COR-L47 (cell line): ENCODE data around the gene ABCA3.

ENCODE experiments used
- DNase-seq: peaks from one replicate; lab custom pipeline; 2025; lab: John Stamatoyannopoulos, UW

Gene ABCA3

DNA sequence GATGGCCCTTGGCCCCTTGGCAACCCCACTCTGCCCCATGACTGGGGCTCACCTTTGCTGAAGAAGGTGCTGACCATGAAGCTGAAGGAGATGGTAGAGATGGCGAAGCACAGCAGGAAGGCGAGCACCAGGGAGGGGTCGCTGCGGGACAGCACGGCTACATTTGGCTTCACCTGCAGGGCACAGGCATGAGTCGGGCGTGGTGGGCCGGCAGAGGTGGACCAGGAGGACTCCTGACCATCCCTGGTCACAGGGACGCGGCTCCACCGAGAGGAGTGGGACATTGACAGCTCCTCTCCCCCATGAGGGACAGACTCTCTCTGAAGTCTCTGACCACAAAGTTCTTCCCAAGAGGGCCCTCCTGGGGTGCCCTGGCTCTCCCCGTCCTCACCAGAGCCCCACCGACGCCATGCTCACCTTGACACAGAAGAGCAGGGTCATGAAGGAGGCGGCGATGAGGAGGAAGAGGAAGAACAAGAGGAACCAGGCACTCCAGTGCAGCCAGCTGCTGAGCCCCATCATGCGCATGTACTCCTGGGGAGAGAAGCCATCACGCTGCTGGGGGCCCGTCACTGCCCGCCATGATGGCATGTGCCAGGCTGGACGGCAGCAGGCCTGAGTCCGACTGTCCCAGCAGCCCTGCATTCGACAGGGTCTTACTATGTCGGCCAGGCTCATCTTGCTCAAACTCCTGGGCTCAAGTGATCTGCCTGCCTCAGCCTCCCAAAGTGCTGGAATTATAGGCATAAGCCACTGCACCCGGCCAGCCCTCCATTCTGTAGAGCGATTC is 23.1 kb downstream of the ABCA3 start:
- no peak for DNase-seq

DNA sequence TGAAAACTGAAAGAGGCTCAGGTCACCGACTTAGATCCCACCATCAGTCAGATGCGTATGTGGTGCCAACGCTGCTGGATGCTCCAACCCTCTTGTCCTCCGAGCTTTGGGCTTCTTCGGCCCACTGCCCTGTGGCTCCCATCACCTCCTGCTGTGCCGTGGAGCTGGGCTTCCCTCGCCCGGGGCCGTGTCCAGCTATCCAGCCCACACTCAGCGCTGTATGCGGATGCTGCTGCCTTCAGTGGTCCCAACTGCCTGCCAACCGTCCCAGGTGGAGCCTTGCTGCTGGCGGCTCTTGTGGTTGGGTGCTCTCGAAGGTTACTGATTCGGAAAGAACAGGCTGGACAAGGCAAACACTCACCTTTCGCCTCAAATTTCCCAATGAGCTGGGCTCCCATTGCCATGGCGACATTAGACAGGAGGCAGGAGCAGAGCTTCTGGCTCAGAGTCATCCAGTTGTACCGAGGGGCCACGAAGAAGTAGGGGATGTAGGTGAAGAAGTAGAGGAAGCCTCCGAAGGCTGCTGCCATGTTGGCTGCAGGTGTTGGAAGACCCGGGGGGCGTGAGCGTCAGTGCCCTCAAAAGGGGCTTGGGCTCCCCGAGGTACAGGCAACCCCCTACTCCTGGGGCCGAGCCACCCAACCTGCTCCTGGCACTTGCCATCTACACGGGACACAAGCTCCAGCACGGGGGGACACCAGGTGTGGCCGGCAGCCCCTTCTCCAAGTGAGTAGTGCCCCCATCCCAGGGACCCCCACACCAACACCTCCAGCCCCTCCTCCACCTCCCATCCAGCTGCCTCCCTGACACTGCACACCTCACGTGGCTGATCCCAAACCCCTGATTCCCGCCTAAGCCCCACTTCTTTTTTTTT is 32.2 kb downstream of the ABCA3 start:
- no peak for DNase-seq

DNA sequence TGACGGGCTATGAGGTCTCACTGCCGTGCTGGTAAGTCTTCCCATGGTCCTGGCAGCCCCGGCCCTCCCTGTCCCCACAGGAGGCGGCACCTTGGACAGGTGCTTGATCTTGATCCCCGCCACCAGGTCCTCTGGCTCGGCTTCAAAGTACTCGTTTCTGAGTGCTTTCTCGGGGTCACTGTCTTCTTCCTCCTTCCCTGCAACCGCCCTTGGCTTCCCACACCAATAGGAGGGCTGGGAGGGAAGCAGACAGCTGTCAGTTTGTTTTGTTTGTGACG is 40.7 kb downstream of the ABCA3 start:
- DNase-seq = no peak

DNA sequence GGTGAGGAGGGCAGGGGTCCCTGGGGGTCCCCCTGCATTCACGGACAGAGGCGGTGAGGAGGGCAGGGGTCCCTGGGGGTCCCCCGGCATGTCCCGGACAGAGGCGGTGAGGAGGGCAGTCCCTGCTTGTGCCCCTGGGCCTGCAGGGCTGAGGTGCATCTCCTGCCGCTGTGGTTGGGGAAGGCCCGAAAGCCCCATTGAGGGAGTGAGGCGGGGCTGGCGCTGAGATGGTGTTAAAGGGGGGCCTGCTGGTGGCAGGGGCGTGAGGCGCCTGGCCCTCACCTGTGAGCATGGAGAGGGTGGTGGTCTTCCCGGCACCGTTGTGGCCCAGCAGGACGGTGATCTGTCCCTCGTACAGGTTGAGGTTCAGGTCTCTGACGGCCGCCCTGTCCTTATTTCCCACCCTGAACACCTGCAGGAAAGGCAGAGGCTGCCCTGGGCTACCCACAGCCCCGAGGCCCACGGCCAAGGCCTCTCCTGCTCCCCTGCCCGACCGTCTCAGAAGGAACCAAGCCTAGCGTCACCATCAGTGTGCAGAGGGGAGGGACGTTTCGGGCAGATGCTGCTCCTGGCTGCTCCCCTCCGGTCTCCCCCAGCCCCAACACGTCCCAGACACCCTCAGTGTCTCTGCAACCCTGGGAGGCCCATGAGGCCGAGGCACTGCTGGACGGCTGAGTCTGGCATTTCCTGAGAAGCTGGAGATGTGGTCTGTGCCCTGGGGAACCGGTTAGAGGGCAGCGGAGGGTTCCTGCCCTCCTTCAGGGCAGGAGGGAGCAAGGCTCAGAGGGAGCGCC is 41.2 kb downstream of the ABCA3 start:
- no peak for DNase-seq

DNA sequence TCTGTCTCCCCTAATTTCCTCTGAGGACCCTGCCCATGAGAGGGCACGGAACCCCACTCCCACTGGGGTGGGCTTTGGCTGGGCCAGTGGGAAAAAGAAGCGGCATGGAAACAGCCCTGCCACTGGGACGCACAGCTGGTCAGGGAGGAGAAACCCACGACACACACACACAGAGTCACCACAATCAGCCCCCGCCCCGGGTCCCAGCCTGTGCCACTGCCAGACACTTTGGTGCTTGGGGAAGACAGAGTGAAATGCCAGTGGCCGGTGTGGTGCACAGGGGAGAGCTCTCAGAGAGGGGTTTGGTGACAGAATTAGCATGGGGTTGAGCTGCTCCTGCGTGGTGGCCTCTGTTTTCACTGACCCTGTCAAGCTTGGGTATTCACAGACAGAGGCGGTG is 41.9 kb downstream of the ABCA3 start:
- no peak for DNase-seq

DNA sequence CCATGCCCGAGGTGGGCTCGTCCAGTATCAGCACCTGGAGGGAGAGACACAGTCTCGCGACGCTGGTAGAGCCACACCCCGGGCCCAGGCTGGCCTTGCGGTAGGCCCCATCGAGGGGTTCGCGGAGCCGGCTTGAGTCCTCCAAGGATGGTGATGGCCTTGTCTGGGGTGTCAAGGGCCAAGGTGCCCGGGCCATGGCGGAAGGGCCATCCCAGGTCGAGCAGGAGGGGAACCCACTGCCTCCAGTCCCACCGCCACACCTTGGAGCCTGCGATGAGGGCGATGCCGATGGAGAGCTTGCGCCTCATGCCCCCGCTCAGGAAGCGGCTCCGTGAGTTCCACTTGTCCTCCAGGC is 43.0 kb downstream of the ABCA3 start:
- no peak for DNase-seq

DNA sequence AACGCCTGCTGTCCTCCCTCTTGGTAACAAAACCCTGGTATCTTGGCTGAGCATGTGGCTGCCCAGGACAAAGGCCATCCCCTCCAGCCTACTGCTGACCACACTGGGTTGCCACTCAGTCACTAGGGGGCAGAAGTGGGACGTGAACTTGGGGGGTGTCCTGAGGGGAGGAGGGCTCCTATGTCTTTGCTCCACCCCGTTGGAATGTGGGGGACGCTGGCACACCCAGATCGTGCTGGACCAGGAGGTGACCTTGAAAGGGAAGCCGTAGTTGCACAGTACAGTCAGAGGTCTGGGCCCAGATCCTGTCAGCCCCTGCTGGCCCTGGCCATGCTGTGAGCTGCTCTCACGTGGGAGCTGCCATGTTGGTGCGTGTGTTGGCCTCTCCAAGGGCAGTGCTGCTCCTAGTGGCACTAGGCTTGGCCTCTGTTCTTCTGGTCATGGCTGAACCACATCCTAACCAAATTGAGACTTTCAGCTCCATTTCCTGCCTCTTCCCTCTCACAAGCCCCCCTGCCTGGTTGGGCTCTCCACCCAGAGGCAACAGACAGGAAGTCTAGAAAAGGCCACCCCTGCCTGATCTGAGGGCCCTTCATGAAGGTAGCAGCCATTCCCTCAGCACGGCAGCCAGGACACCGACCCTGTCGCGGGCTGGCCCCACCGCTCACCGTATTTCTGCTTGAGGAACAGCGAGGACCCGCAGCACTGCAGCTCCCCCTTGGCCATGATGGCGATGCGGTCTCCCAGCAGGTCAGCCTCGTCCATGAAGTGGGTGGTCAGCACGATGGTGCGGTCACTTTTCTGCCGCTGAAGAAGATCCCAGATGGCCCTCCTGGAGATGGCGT is 43.6 kb downstream of the ABCA3 start:
- no peak for DNase-seq

DNA sequence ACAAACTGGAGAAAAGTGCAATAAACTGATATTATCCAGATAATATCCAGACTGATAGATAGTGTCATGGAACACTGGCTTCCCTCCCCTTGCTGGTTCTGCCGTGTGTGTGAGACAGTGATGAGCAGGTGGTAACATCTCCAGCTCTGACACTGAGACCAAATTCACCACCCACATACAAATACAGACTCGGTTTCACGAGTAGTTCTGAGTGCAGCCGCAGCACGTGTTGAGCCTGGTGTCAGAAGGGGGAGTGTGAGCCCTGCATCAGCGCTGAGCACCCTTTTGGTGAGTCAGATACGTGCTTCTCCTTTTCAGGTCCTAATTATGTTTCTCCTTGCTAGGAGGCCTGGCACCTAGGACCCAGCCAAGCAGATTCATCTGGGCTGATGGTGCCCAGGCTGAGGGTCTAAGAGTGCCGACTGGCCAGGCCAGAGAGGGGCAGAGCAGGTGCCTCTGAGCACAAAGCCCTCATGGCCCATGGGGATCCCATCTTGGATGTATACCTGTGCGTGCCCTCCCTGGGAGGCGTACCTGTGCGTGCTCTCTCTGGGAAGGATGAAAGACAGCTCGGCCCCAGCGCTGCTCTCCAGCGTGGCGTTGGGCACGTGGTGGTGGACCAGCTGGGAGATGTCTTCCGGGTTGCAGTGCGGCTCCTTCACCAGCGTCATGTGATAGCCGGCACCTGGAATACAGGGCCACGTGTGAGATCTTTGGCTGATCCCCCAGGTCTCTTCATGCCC is 45.3 kb downstream of the ABCA3 start:
- DNase-seq = no peak

DNA sequence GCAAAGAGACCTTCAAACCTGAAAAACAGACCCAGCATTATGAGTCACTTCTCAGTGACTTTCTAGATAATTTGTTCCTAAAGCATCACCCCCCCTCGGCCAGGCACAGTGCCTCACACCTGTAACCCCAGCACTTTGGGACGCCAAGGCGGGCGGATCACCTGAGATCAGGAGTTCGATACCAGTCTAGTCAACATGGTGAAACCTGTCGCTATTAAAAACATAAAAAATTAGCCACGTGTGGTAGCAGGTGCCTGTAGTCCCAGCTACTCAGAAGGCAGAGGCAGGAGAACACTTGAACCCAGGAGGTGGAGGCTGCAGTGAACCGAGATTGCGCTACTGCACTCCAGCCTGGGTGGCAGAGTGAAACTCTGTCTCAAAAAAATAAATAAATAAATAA is 48.3 kb downstream of the ABCA3 start:
- DNase-seq = no peak

DNA sequence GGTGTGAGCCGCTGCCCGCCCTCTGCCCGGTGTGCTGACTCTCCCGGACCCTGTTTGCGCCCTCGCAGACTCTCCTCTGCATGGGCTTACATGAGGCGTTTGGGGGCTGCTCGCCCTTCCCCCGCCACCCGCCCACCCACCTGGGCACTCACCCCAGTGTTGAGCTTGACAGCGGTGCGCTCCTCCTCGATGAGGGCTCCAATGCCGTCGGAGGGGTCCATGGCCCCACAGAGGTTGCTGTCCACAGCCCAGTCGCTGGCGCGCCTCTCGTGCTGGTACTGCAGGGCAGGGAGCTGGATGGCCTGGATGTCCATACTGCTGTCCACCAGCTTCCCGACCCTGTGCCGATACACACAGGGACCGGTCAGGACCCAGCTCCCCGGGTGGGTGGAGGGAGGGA is 51.2 kb downstream of the ABCA3 start:
- no peak for DNase-seq

DNA sequence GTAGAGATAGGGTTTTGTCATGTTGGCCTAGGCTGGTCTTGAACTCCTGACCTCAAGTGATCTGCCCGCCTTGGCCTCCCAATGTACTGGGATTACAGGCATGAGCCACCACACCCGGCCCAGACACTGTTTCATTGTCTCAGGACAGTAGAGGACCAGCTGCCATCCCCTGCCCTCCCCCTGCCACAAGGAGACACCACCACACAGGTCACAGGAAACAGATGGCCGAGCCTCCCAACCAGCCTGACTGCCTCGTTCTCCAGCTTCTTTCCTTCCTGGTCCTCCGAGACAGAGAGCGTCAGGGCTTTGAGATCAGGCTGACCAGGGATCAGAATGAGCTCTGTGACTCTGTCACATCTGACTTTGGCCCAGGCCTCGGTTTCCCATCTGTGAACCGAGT is 51.8 kb downstream of the ABCA3 start:
- DNase-seq = no peak

DNA sequence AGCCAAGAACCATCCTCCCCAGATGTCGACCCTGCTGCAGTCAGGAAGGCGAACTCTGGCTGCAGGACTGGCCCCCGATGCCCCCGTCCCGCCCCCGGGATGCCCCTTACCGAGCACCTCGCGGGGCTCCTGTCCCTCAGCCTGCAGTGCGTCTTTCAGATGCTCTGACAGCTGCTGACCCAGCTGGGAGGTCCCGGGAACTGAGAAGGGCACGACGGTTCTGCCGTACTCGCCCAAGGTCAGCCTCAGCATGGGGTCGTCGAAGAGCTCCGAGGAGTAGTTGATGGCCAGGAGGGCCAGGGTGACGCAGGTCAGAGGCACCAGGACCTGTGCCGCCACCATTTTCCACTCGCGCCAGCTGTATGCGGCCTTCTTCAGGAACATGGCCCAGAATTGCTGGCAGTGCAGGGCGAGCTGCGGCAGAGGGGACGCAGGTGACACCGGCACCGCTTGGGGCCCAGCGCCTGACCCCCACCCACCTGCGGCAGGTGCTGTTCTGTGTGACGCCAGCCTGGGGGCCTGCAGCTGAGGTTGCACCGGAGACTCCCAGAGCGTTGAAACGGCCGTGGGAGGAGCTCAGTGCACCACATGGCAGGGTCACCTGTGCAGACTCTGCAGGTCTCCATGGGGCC is 52.5 kb downstream of the ABCA3 start:
- DNase-seq = no peak

DNA sequence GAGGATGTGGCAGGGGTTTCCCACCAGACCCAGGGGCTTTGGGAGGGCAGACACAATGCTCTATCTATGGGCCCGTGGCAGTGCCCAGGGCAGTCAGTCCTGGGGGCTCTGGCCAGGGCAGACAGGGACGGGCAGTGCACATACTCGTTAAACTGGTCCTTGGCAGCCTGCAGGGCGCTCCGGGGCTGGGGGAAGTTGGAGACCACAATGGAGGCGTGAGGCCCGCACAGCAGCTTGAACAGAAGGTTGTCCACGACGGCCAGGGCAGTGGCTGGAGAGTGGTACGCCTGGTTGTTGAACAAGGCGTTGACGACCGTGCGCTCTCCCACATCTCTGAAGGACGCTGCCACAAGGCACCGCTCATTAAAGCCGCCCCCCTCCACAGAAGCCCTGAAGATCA is 54.0 kb downstream of the ABCA3 start:
- DNase-seq = no peak

DNA sequence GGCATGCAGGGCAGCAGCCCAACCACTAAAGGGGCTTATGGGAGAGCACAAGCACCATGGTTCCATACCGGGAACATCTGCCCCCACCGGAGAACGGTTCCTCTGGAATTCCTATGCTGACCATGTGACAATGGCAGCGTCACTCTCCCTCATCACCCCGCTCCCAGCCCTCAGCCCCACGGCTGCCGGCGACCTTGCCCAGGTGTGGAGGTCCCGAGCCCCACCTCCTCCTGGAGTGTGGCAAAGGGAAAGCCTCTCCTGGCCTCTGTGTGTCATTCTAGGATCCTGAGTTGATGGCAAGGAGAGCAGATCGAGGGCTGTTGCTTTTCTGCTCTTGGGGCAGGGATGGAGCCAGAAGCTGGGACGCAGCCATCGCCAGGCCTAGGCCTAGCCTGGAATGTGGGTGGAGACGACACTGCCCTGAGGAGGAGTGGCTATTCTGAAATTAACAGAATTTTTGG is 54.8 kb downstream of the ABCA3 start:
- no peak for DNase-seq

DNA sequence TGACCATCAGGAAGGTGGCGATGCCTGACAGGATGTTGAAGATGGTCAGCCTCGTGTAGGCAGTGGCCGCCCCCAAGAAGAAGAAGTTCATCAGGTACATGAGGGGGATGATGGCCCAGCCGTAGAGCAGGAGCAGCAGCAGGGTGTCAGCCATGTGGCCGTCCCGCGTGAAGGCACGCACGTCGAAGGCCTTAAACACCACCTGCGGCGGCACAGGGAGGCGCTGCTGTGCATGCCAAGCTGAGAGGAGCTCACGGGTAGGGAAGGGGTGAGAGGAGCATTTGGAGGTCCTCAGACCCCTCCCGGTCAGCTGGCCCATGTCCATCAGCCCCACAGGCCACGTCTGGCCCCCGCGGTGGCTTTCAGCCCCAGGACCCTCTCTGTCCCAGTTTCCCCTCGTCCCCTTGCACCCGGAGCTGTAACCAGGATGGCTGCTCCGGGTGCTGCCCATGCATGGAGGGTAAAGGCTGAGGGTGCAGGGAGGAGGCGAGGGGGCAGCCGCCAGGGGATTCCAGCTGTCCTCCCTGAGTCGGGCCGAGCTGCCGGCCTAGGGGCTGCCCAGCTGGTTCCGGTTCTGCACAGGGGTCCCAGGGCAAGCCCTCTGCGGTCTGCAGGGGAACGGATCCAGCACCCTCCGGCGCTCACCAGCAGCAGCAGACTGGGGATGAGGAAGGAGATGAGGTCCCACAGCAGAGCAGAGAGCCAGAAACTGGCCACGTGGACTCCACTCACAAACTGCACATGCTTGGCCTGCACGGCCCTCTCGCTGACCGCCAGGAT is 55.5 kb downstream of the ABCA3 start:
- no peak for DNase-seq

DNA sequence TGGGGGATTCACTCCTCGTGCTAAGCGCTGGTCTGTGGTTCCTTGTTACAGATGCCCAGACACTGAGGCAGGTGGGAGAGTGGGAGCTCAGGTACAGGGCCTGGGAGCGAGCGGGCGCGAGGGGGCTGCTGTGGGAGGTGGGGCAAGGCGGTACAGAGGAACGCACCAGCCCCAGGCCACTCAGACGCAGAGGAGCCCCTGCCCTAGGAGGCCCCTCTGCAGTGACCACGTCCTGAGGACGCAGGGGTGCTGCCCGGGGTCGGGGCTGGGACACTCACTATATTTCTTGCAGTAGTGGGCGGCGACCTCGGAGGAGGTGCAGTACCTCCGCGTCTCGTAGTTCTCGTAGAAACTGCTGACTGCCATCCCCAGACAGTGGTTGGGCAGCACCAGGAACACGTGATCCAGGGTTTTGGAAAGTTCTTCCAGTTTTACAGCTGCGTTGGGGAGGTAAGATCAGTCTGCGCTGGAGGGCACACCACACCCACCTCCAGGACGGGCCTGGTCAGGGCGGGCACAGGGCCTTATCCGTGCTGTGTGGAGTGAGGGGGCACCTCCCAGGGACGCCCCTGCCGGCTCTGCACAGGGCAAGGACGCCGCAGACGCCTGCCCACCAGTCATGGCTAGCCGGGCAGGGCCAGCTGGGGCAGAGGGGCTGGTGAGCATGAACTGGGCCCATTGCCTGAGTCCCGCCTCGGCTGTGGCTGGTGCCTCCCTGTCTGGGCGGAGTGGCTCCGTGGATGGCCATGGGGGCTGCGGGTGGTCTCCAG is 56.3 kb downstream of the ABCA3 start:
- DNase-seq = no peak

DNA sequence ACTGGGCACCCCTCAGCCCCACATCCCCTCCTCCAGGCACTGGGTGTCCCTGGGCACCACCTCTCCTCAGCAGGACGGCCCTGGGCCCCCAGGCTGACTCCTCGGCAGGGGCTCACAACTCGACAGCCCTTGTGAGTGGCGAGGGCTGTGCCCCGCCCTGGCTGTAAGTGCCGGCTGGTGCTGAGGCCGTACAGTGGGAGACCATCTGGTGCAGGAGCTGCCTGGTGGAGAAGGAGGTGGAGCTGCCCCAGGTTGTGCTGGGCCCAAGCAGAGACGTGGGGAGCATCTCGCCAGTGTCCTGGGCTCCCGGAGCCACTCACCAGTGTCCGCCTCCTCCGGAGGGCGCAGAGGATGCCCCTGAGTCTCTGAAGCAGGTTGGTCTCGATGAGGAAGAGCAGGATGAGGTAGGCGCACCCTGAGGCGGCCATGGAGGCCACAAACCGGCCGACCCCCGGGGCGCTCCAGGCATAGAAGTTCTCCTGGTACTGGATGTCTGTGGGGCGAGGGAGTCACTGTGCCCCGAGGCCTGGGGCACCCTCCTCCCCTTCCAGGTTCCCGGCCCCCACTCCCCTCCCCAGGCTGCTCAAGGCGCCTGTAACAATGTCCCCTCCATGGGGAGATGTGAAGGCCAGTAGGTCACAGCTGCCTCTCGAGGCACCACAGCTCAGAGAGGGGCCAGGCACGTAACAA is 57.5 kb downstream of the ABCA3 start:
- DNase-seq = no peak

DNA sequence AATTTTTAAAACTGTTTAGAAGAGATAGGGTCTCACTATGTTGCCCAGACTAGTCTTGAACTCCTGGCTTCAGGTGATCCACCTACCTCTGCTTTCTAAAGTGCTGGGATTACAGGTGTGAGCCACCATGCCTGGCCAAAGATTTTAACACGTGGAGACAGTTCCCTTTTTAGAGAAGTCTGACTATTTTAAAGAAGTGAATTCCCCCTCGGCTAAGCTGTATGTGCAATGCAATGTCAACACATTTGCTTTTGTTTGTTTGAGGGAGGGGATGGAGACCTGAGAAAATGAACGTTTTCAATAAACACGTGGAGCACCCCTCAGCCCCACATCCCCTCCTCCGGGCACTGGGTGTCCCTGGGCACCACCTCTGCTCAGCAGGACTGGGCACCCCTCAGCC is 58.3 kb downstream of the ABCA3 start:
- DNase-seq = no peak
